Gastroesophageal sphincter (tissue), 3 donors: ENCODE results near the gene ABTB2.

Experiments
- CTCF ChIP-seq, 4 experiments: fragments of 200-600 bp in 2 of 4; fragments of 450-650 bp in 2 of 4; sonication (generic) in 1 of 4; IDR thresholded peaks; one replicate each; pipeline ENCODE4 v1.5.1; 2017 to 2019; ENCODE audit warnings: antibody characterized with exemption in 4 of 4, mild to moderate bottlenecking in 2 of 4, moderate library complexity in 2 of 4
- EP300 ChIP-seq: sonication (generic); formaldehyde crosslinking; IDR thresholded peaks from one replicate; pipeline ENCODE4 v1.6.1; 2017; ENCODE audit warnings: antibody characterized with exemption, mild to moderate bottlenecking
- POLR2A ChIP-seq, 2 donors: fragments of 450-650 bp; IDR thresholded peaks; one replicate each; pipeline ENCODE4 v1.6.1; 2017; ENCODE audit warnings: antibody characterized with exemption in 2 of 2, mild to moderate bottlenecking in 2 of 2, moderate library complexity in 1 of 2

GRCh38 chr11:34162493-34162820 is 195.4 kb downstream of the ABTB2 start:
- TF ChIP-seq EP300 (no peak), CTCF (IDR thresholded peaks at IDR 0.05) (no peak), POLR2A (IDR thresholded peaks at IDR 0.05) (no peak)
